Measurements from ENCODE around the gene ATP1A4.

- TF ChIP-seq CEBPB (IDR thresholded peaks at IDR 0.05; ENCODE audit: borderline replicate concordance in 1 of 2, low read depth in 2 of 2, low read length in 2 of 2) (no peak), BCLAF1 (IDR thresholded peaks at IDR 0.05) (no peak), REST (IDR thresholded peaks at IDR 0.05; ENCODE audit: low read depth, low read length) (no peak), EZH2 (IDR thresholded peaks at IDR 0.05; ENCODE audit: borderline replicate concordance, control insufficient read depth, low read depth, low read length) (no peak)
- TF ChIP-seq, protein P1, sequence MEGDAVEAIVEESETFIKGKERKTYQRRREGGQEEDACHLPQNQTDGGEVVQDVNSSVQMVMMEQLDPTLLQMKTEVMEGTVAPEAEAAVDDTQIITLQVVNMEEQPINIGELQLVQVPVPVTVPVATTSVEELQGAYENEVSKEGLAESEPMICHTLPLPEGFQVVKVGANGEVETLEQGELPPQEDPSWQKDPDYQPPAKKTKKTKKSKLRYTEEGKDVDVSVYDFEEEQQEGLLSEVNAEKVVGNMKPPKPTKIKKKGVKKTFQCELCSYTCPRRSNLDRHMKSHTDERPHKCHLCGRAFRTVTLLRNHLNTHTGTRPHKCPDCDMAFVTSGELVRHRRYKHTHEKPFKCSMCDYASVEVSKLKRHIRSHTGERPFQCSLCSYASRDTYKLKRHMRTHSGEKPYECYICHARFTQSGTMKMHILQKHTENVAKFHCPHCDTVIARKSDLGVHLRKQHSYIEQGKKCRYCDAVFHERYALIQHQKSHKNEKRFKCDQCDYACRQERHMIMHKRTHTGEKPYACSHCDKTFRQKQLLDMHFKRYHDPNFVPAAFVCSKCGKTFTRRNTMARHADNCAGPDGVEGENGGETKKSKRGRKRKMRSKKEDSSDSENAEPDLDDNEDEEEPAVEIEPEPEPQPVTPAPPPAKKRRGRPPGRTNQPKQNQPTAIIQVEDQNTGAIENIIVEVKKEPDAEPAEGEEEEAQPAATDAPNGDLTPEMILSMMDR (IDR thresholded peaks at IDR 0.05 in 2 of 3, conservative IDR thresholded peaks at IDR 0.05 in 1 of 3; ENCODE audit: control insufficient read depth in 2 of 3, extremely low read depth in 1 of 3, insufficient read depth in 1 of 3, low read depth in 3 of 3, low read length in 3 of 3) = no peak
- TF ChIP-seq, protein P2, sequence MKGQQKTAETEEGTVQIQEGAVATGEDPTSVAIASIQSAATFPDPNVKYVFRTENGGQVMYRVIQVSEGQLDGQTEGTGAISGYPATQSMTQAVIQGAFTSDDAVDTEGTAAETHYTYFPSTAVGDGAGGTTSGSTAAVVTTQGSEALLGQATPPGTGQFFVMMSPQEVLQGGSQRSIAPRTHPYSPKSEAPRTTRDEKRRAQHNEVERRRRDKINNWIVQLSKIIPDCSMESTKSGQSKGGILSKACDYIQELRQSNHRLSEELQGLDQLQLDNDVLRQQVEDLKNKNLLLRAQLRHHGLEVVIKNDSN (IDR thresholded peaks at IDR 0.05; ENCODE audit: borderline replicate concordance, extremely low read length, insufficient read depth, low read depth, low read length) = no peak
Observed at GRCh38 chr1:160196143-160196542, 44.7 kb downstream of the ATP1A4 start.
